Erythroblast (primary cell): ENCODE data around the gene METTL9.
"Not testable (repeated sequence)": the region's sequence is repeated elsewhere in the genome, so short reads cannot be mapped to it uniquely, and the experiment has no call there.

ENCODE experiments used
- DNase-seq, 2 experiments: peaks; one replicate each; lab custom pipeline; 2025; lab: John Stamatoyannopoulos, UW
- GATA1 ChIP-seq: IDR thresholded peaks from 2 replicates; pipeline ENCODE4 v1.6.1; 2011; ENCODE audit warnings: low read depth, mild to moderate bottlenecking, control low read depth, low read length, moderate library complexity
- POLR2A ChIP-seq: IDR thresholded peaks from 2 replicates; pipeline ENCODE4 v1.6.1; 2011; ENCODE audit warnings: mild to moderate bottlenecking, low read length

Gene METTL9

GRCh38 chr16:21613361-21613760 is 14.0 kb downstream of the METTL9 start:
- no peak for DNase-seq
- TF ChIP-seq POLR2A (no peak), GATA1 (no peak)

GRCh38 chr16:21613781-21614180 is 14.4 kb downstream of the METTL9 start:
- no peak for DNase-seq
- TF ChIP-seq GATA1 (no peak), POLR2A (no peak)

GRCh38 chr16:21614896-21615295 is 15.5 kb downstream of the METTL9 start:
- DNase-seq, result no peak
- no peak for TF ChIP-seq GATA1
- TF ChIP-seq POLR2A, result no peak

GRCh38 chr16:21617607-21618006 is 18.2 kb downstream of the METTL9 start:
- TF ChIP-seq POLR2A, result no peak
- no peak for TF ChIP-seq GATA1
- DNase-seq, result no peak

- TF ChIP-seq GATA1 (no peak), POLR2A (no peak)
Measured at GRCh38 chr16:21618281-21618680, 18.9 kb downstream of the METTL9 start.

GRCh38 chr16:21619765-21620425 is 20.5 kb downstream of the METTL9 start:
- peak; percentile 10 to 45 for DNase-seq
- no peak for TF ChIP-seq POLR2A
- TF ChIP-seq GATA1, result no peak

More at GRCh38 chr16:21618281-21618680, 18.9 kb downstream of the METTL9 start:
- DNase-seq, result no peak

- no peak for DNase-seq
- TF ChIP-seq GATA1 (no peak), POLR2A (no peak)
Measured at GRCh38 chr16:21620592-21620991, 21.2 kb downstream of the METTL9 start.

GRCh38 chr16:21622545-21622944 is 23.2 kb downstream of the METTL9 start:
- TF ChIP-seq POLR2A (no peak), GATA1 (no peak)
- no peak for DNase-seq

- TF ChIP-seq POLR2A (no peak), GATA1 (no peak)
- DNase-seq, result no peak
Measured at GRCh38 chr16:21625026-21625425, 25.6 kb downstream of the METTL9 start.

GRCh38 chr16:21626659-21627277 is 27.4 kb downstream of the METTL9 start:
- no peak for DNase-seq
- TF ChIP-seq GATA1 (no peak), POLR2A (no peak)

- DNase-seq, result no peak
Measured at GRCh38 chr16:21628121-21628726, 28.8 kb downstream of the METTL9 start.

GRCh38 chr16:21628772-21629171 is 29.4 kb downstream of the METTL9 start:
- no peak for DNase-seq
- TF ChIP-seq POLR2A (no peak), GATA1 (no peak)

More at GRCh38 chr16:21628121-21628726, 28.8 kb downstream of the METTL9 start:
- TF ChIP-seq GATA1 (no peak), POLR2A (no peak)

- DNase-seq, result peak in 1 of 2 experiments; percentile 20
Measured at GRCh38 chr16:21629616-21630539, 30.5 kb downstream of the METTL9 start.

GRCh38 chr16:21630866-21631265 is 31.5 kb downstream of the METTL9 start:
- DNase-seq, result not testable (repeated sequence)

GRCh38 chr16:21631376-21631775 is 32.0 kb downstream of the METTL9 start:
- DNase-seq, result not testable (repeated sequence)

GRCh38 chr16:21631951-21632575 is 32.7 kb downstream of the METTL9 start:
- DNase-seq, result not testable (repeated sequence)
